Measurements from ENCODE around the gene TAX1BP1. TPM values are rescaled to one million over a fixed set of nuclear protein-coding genes. Genes with fewer than 3 reads are reported as not detected.

Gene TAX1BP1
- total RNA-seq (2022) = 95.0 and 95.9 TPM in 2 replicates
- Bru-seq, nascent RNA = percentile 93 among the genes with signal in this experiment
- percentile 90 among the genes with signal in this experiment for BruChase-seq, experiment 1, labeled RNA remaining after a 6-hour chase
- BruChase-seq, experiment 2, labeled RNA remaining after a 2-hour chase = percentile 87 among the genes with signal in this experiment
- long read RNA-seq, transcript TAX1BP1-207 (16 exons, 3,174 nt) = minor isoform, 14 of 454 reads
- long read RNA-seq, transcript TAX1BP1-202 (17 exons, 2,892 nt) = minor isoform, 50 of 454 reads
- long read RNA-seq, transcript TAX1BP1-201 (17 exons, 2,478 nt) = major isoform, 277 of 454 reads
- long read RNA-seq, partial matches to known transcripts = 24 of 454 reads
- long read RNA-seq, other reads (novel, unspliced or antisense) = 89 of 454 reads

GRCh38 chr7:27739909-27740448 is at the start of gene TAX1BP1:
Gene TAX1BP1 (plus strand): TSS chr7:27740162. CDS start chr7:27748525, 8,363 bp downstream.
- POLR2A ChIA-PET = interaction anchor here (0.7 to 3.6 kb wide), 76 partner anchors 9 to 1649 kb away, joined by 3 to 180 read pairs (median 4); partner anchors contain the start of gene HIBADH
- TF ChIP-seq CTCF (IDR thresholded peaks at IDR 0.05; ENCODE audit: unreplicated experiment) = no peak
- CTCF ChIA-PET = interaction anchor here (0.6 to 1.2 kb wide), 3 partner anchors 17 to 99 kb away, joined by 3 read pairs; no protein-coding TSS in a partner anchor
- no TSS peak for BruUV-seq (replicated peaks)
- peak within 1 kb of the TSS; percentile 86 for H3K4me3 Mint-ChIP-seq (ENCODE audit: unreplicated experiment)
- intact Hi-C loops (cut with micrococcal nuclease) = loop anchor here (1.0 to 10.0 kb wide), 2 partner anchors 77 to 355 kb away; no protein-coding TSS in a partner anchor
- peak; percentile 93 for DNase-seq (ENCODE audit: unreplicated experiment)
- H3K27me3 Mint-ChIP-seq (ENCODE audit: insufficient read depth, unreplicated experiment) = no peaks in the 10 kb centered on the region
- peaks cover 22% of the 10 kb centered on the region for H3K4me1 Mint-ChIP-seq (ENCODE audit: insufficient read depth, unreplicated experiment)
- H3K36me3 Mint-ChIP-seq (ENCODE audit: insufficient read depth, unreplicated experiment) = peaks cover 6% of the 10 kb centered on the region
- H3K27ac Mint-ChIP-seq (ENCODE audit: low read depth, unreplicated experiment) = peak within 1 kb of the TSS; percentile 99
- no peaks in the 10 kb centered on the region for H3K9me3 Mint-ChIP-seq (ENCODE audit: unreplicated experiment)

GRCh38 chr7:27690649-27691048 is 49.3 kb upstream of the TAX1BP1 start:
- DNase-seq (ENCODE audit: unreplicated experiment) = no peak
- no TSS peak for BruUV-seq (replicated peaks)

GRCh38 chr7:27693794-27694193 is 46.2 kb upstream of the TAX1BP1 start:
- POLR2A ChIA-PET = interaction anchor here (0.6 to 1.2 kb wide), 3 partner anchors 31 to 523 kb away, joined by 3 to 14 read pairs (median 3); partner anchors contain the start of genes HIBADH and TAX1BP1
- H3K9me3 Mint-ChIP-seq (ENCODE audit: unreplicated experiment) = no peaks in the 10 kb centered on the region
- CTCF ChIA-PET = interaction anchor here (0.6 to 1.1 kb wide), 3 partner anchors 9 to 400 kb away, joined by 3 to 5 read pairs (median 3); no protein-coding TSS in a partner anchor
- no peak for TF ChIP-seq CTCF (IDR thresholded peaks at IDR 0.05; ENCODE audit: unreplicated experiment)
- H3K4me3 Mint-ChIP-seq (ENCODE audit: unreplicated experiment) = no peak overlapping the region
- H3K27ac Mint-ChIP-seq (ENCODE audit: low read depth, unreplicated experiment) = no peak overlapping the region
- intact Hi-C loops (cut with micrococcal nuclease) = no loop called here
- BruUV-seq (replicated peaks) = no TSS peak
- H3K27me3 Mint-ChIP-seq (ENCODE audit: insufficient read depth, unreplicated experiment) = no peaks in the 10 kb centered on the region
- H3K4me1 Mint-ChIP-seq (ENCODE audit: insufficient read depth, unreplicated experiment) = peaks cover 5% of the 10 kb centered on the region
- no peaks in the 10 kb centered on the region for H3K36me3 Mint-ChIP-seq (ENCODE audit: insufficient read depth, unreplicated experiment)
- DNase-seq (ENCODE audit: unreplicated experiment) = no peak

More at GRCh38 chr7:27690649-27691048, 49.3 kb upstream of the TAX1BP1 start:
- Mint-ChIP-seq H3K36me3 (ENCODE audit: insufficient read depth, unreplicated experiment) (no peaks in the 10 kb centered on the region), H3K4me3 (ENCODE audit: unreplicated experiment) (no peak overlapping the region), H3K27me3 (ENCODE audit: insufficient read depth, unreplicated experiment) (no peaks in the 10 kb centered on the region), H3K4me1 (ENCODE audit: insufficient read depth, unreplicated experiment) (no peaks in the 10 kb centered on the region), H3K9me3 (ENCODE audit: unreplicated experiment) (no peaks in the 10 kb centered on the region), H3K27ac (ENCODE audit: low read depth, unreplicated experiment) (no peak overlapping the region)
- intact Hi-C loops (cut with micrococcal nuclease) = loop anchor here (1.0 kb wide), 1 partner anchor 84 kb away; no protein-coding TSS in a partner anchor
- ChIA-PET POLR2A (no interaction called here), CTCF (interaction anchor here (0.7 to 1.3 kb wide), 3 partner anchors 52 to 84 kb away, joined by 3 to 4 read pairs (median 4); no protein-coding TSS in a partner anchor)
- no peak for TF ChIP-seq CTCF (IDR thresholded peaks at IDR 0.05; ENCODE audit: unreplicated experiment)

GRCh38 chr7:27695096-27695495 is 44.9 kb upstream of the TAX1BP1 start:
- Mint-ChIP-seq H3K27ac (ENCODE audit: low read depth, unreplicated experiment) (no peak overlapping the region), H3K4me1 (ENCODE audit: insufficient read depth, unreplicated experiment) (peaks cover 5% of the 10 kb centered on the region), H3K27me3 (ENCODE audit: insufficient read depth, unreplicated experiment) (no peaks in the 10 kb centered on the region), H3K36me3 (ENCODE audit: insufficient read depth, unreplicated experiment) (no peaks in the 10 kb centered on the region), H3K9me3 (ENCODE audit: unreplicated experiment) (no peaks in the 10 kb centered on the region), H3K4me3 (ENCODE audit: unreplicated experiment) (no peak overlapping the region)
- intact Hi-C loops (cut with micrococcal nuclease) = no loop called here
- BruUV-seq (replicated peaks) = no TSS peak
- ChIA-PET CTCF (no interaction called here), POLR2A (interaction anchor here (1.6 kb wide), 1 partner anchor 46 kb away, joined by 4 read pairs; no protein-coding TSS in a partner anchor)
- DNase-seq (ENCODE audit: unreplicated experiment) = no peak
- TF ChIP-seq CTCF (IDR thresholded peaks at IDR 0.05; ENCODE audit: unreplicated experiment) = no peak

Data from MCF 10A (cell line).